Vagina (tissue), 2 donors: ENCODE measurements around the gene TENT5C. TPM values are rescaled to one million over a fixed set of nuclear protein-coding genes. Genes with fewer than 3 reads are reported as not detected.

Experiments used
- DNase-seq, 2 donors: peaks; one replicate each; pipeline ENCODE4 v3.0.0-alpha.2; 2017; ENCODE audit errors: extremely low spot score in 2 of 2
- H3K27ac ChIP-seq: fragments of 200-600 bp; sonication (generic); one replicate; pipeline ENCODE4 v1.5.1; 2019
- H3K27me3 ChIP-seq: fragments of 200-600 bp; sonication (generic); one replicate; pipeline ENCODE4 v1.5.1; 2019
- H3K36me3 ChIP-seq, 2 donors: fragments of 200-600 bp; sonication (generic); one replicate each; pipeline ENCODE4 v1.5.1; 2017 to 2019
- H3K4me1 ChIP-seq: fragments of 200-600 bp; sonication (generic); one replicate; pipeline ENCODE4 v1.5.1; 2019
- H3K4me3 ChIP-seq, 2 donors: fragments of 200-600 bp; sonication (generic); 1 replicate in 1 of 2; 2 replicates in 1 of 2; pipeline ENCODE4 v1.5.1; 2016 to 2019
- H3K9me3 ChIP-seq: fragments of 200-600 bp; sonication (generic); one replicate; pipeline ENCODE4 v1.5.1; 2019
- POLR2A ChIP-seq, 2 donors: fragments of 450-650 bp; IDR thresholded peaks; one replicate each; pipeline ENCODE4 v1.6.1; 2017; ENCODE audit warnings: antibody characterized with exemption in 2 of 2, mild to moderate bottlenecking in 2 of 2, moderate library complexity in 2 of 2
- POLR2AphosphoS5 ChIP-seq, 2 donors: sonication (generic); formaldehyde crosslinking; IDR thresholded peaks; one replicate each; pipeline ENCODE4 v1.9.0; 2017; ENCODE audit warnings: antibody characterized with exemption in 2 of 2, mild to moderate bottlenecking in 2 of 2, low read depth in 1 of 2; ENCODE audit not compliant: insufficient read depth in 1 of 2
- intact Hi-C: fragments of 100-400 bp; cut with DNase I; formaldehyde crosslinking; loops from one replicate; pipeline ENCODE4 v1.15.1; 2023
- total RNA-seq: library from RNA; depleted of rRNA; stranded (reverse); fragments of >200 nt; gene quantifications from one replicate; pipeline ENCODE4 v1.2.3, GENCODE V29; 2016
- TF ChIP-seq, protein P1 (sequence below), 3 experiments: fragments of 450-650 bp in 2 of 3; fragments of 200-600 bp in 1 of 3; sonication (generic) in 1 of 3; IDR thresholded peaks; one replicate each; pipeline ENCODE4 v1.5.1; 2017 to 2019; ENCODE audit warnings: antibody characterized with exemption in 3 of 3, mild to moderate bottlenecking in 2 of 3, moderate library complexity in 2 of 3

Gene TENT5C
- total RNA-seq, 1 donor from 2014 or later, result 4.2 TPM

DNA sequence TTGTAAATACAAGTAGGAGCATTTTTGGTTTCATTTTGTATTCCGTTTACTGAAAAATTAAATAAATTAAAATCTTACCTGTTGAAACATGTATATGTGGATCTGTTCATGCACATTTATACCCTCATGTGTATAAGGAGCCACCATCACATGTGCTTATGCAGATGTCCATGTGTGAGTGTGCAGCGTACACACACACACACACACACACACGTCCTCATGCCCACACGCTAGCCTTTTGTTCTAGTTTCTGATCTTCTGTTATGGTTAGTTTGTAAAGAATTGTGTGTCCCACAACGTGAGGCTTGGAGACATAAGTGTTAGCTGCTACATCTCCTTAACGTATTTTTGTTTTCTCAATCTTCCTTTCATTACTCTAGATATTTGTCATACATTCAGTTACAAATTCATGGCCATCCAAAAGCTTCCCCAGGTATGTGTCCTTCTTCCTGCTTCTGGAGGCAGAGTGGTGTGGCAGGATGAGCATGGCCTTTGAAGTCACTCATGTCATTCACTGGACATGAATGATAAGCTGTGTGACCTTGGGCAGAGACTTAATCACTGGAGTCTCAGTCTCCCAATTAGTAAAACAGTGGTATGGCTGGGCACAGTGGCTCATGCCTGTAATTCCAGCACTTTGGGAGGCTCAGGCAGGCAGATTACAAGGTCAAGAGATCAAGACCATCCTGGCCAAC, 54.6 kb downstream of the TENT5C start:
- Histone ChIP-seq H3K9me3 (no peaks in the 10 kb centered on the region), H3K36me3 (no peaks in the 10 kb centered on the region), H3K27ac (no peak overlapping the region), H3K4me1 (peaks cover 21% of the 10 kb centered on the region), H3K4me3 (no peak overlapping the region), H3K27me3 (no peaks in the 10 kb centered on the region)
- intact Hi-C loops, result no loop called here
- DNase-seq, result no peak
- TF ChIP-seq POLR2AphosphoS5 (IDR thresholded peaks at IDR 0.05; ENCODE audit: insufficient read depth in 1 of 2, low read depth in 1 of 2) (no peak), POLR2A (IDR thresholded peaks at IDR 0.05) (no peak)
- TF ChIP-seq, protein P1, sequence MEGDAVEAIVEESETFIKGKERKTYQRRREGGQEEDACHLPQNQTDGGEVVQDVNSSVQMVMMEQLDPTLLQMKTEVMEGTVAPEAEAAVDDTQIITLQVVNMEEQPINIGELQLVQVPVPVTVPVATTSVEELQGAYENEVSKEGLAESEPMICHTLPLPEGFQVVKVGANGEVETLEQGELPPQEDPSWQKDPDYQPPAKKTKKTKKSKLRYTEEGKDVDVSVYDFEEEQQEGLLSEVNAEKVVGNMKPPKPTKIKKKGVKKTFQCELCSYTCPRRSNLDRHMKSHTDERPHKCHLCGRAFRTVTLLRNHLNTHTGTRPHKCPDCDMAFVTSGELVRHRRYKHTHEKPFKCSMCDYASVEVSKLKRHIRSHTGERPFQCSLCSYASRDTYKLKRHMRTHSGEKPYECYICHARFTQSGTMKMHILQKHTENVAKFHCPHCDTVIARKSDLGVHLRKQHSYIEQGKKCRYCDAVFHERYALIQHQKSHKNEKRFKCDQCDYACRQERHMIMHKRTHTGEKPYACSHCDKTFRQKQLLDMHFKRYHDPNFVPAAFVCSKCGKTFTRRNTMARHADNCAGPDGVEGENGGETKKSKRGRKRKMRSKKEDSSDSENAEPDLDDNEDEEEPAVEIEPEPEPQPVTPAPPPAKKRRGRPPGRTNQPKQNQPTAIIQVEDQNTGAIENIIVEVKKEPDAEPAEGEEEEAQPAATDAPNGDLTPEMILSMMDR (IDR thresholded peaks at IDR 0.05), result no peak

GRCh38 chr1:117661027-117661426, 55.2 kb downstream of the TENT5C start:
- intact Hi-C loops, result no loop called here
- Histone ChIP-seq H3K4me1 (peaks cover 19% of the 10 kb centered on the region), H3K27ac (no peak overlapping the region)

DNA sequence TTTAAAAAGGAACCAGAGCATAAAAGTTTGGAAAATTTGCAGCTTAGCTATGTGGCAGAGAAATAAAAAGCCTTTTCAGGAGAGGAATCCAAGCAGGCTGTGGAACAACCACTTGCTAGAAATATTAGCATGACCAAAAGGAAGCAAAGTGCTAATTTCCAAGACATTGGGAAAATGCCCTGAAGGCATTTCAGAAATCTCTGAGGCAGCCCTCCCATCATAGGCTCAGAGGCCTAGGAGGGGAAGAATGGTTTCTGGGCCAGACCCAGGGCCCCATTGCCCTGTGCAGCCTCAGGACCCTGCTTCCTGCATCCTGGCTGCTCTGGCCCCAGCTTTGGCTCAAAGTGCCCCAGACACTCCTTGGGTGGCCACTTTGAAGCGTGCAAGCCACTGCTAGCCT, 56.8 kb downstream of the TENT5C start:
- H3K4me1 ChIP-seq, result peaks cover 7% of the 10 kb centered on the region
- no peaks in the 10 kb centered on the region for H3K9me3 ChIP-seq
- TF ChIP-seq POLR2AphosphoS5 (IDR thresholded peaks at IDR 0.05; ENCODE audit: insufficient read depth in 1 of 2, low read depth in 1 of 2), result no peak
- intact Hi-C loops, result no loop called here
- H3K36me3 ChIP-seq, result no peaks in the 10 kb centered on the region
- DNase-seq, result no peak
- H3K4me3 ChIP-seq, result no peak overlapping the region
- no peaks in the 10 kb centered on the region for H3K27me3 ChIP-seq
- no peak overlapping the region for H3K27ac ChIP-seq

More at GRCh38 chr1:117661027-117661426, 55.2 kb downstream of the TENT5C start:
- no peaks in the 10 kb centered on the region for H3K27me3 ChIP-seq
- H3K4me3 ChIP-seq, result no peak overlapping the region
- no peak for DNase-seq
- TF ChIP-seq, protein P1 (IDR thresholded peaks at IDR 0.05), result no peak
- no peak for TF ChIP-seq POLR2AphosphoS5 (IDR thresholded peaks at IDR 0.05; ENCODE audit: insufficient read depth in 1 of 2, low read depth in 1 of 2)
- TF ChIP-seq POLR2A (IDR thresholded peaks at IDR 0.05), result no peak
- H3K9me3 ChIP-seq, result no peaks in the 10 kb centered on the region
- H3K36me3 ChIP-seq, result no peaks in the 10 kb centered on the region

GRCh38 chr1:117663156-117663902, 57.5 kb downstream of the TENT5C start:
- Histone ChIP-seq H3K27ac (no peak overlapping the region), H3K9me3 (no peaks in the 10 kb centered on the region), H3K4me3 (no peak overlapping the region), H3K27me3 (no peaks in the 10 kb centered on the region), H3K36me3 (no peaks in the 10 kb centered on the region), H3K4me1 (peaks cover 3% of the 10 kb centered on the region)
- intact Hi-C loops, result no loop called here
- TF ChIP-seq POLR2AphosphoS5 (IDR thresholded peaks at IDR 0.05; ENCODE audit: insufficient read depth in 1 of 2, low read depth in 1 of 2) (no peak), POLR2A (IDR thresholded peaks at IDR 0.05) (no peak)
- TF ChIP-seq, protein P1 (IDR thresholded peaks at IDR 0.05), result no peak
- no peak for DNase-seq

GRCh38 chr1:117664314-117664713, 58.5 kb downstream of the TENT5C start:
- no peaks in the 10 kb centered on the region for H3K27me3 ChIP-seq
- TF ChIP-seq POLR2AphosphoS5 (IDR thresholded peaks at IDR 0.05; ENCODE audit: insufficient read depth in 1 of 2, low read depth in 1 of 2), result no peak
- TF ChIP-seq, protein P1 (IDR thresholded peaks at IDR 0.05), result no peak

More at GRCh38 chr1:117664314-117664713, 58.5 kb downstream of the TENT5C start:
- H3K4me3 ChIP-seq, result no peak overlapping the region
- no peaks in the 10 kb centered on the region for H3K9me3 ChIP-seq
- no peak overlapping the region for H3K27ac ChIP-seq
- H3K36me3 ChIP-seq, result no peaks in the 10 kb centered on the region
- intact Hi-C loops, result no loop called here
- H3K4me1 ChIP-seq, result no peaks in the 10 kb centered on the region
- no peak for DNase-seq
